Parathyroid adenoma (tissue), 2 donors: Measurements from ENCODE around the gene SHROOM3.
A peak's percentile ranks its signal among the peaks of the same experiment; 100 is the strongest.

ENCODE experiments used
- H2AFZ ChIP-seq: fragments of 300-600 bp; sonication (generic); one replicate; pipeline ENCODE4 v1.7.0; 2017; ENCODE audit warnings: antibody characterized with exemption, mild to moderate bottlenecking
- H3K27ac ChIP-seq: fragments of 300-600 bp; sonication (generic); one replicate; pipeline ENCODE4 v1.7.0; 2017
- H3K27me3 ChIP-seq: fragments of 300-600 bp; sonication (generic); one replicate; pipeline ENCODE4 v1.7.0; 2017; ENCODE audit warnings: low read length; ENCODE audit not compliant: control insufficient read depth, insufficient read depth
- H3K36me3 ChIP-seq: fragments of 300-600 bp; sonication (generic); one replicate; pipeline ENCODE4 v1.7.0; 2017; ENCODE audit warnings: low read length; ENCODE audit not compliant: control insufficient read depth, insufficient read depth
- H3K4me1 ChIP-seq: fragments of 300-600 bp; sonication (generic); one replicate; pipeline ENCODE4 v1.7.0; 2017; ENCODE audit warnings: control low read depth
- H3K4me2 ChIP-seq: fragments of 300-600 bp; sonication (generic); one replicate; pipeline ENCODE4 v1.7.0; 2017; ENCODE audit warnings: low read length
- H3K4me3 ChIP-seq: fragments of 300-600 bp; sonication (generic); one replicate; pipeline ENCODE4 v1.7.0; 2017; ENCODE audit warnings: low read depth, low read length
- H3K79me2 ChIP-seq: fragments of 300-600 bp; sonication (generic); one replicate; pipeline ENCODE4 v1.7.0; 2017; ENCODE audit warnings: control low read depth
- H3K9ac ChIP-seq: fragments of 300-600 bp; sonication (generic); one replicate; pipeline ENCODE4 v1.7.0; 2017; ENCODE audit warnings: mild to moderate bottlenecking
- H3K9me3 ChIP-seq: fragments of 300-600 bp; sonication (generic); one replicate; pipeline ENCODE4 v1.7.0; 2017; ENCODE audit warnings: low read length; ENCODE audit not compliant: control insufficient read depth
- TF ChIP-seq, protein P1 (sequence below): fragments of 300-600 bp; sonication (generic); IDR thresholded peaks from one replicate; pipeline ENCODE4 v1.7.0; 2017; ENCODE audit warnings: antibody characterized with exemption, mild to moderate bottlenecking
- donor health status: primary hyperparathyroidism.

SHROOM3 gene

GRCh38 chr4:76589402-76589801 is 154.4 kb downstream of the SHROOM3 start:
- H3K9ac ChIP-seq = no peak overlapping the region
- peaks cover 6% of the 10 kb centered on the region for H3K4me1 ChIP-seq

DNA sequence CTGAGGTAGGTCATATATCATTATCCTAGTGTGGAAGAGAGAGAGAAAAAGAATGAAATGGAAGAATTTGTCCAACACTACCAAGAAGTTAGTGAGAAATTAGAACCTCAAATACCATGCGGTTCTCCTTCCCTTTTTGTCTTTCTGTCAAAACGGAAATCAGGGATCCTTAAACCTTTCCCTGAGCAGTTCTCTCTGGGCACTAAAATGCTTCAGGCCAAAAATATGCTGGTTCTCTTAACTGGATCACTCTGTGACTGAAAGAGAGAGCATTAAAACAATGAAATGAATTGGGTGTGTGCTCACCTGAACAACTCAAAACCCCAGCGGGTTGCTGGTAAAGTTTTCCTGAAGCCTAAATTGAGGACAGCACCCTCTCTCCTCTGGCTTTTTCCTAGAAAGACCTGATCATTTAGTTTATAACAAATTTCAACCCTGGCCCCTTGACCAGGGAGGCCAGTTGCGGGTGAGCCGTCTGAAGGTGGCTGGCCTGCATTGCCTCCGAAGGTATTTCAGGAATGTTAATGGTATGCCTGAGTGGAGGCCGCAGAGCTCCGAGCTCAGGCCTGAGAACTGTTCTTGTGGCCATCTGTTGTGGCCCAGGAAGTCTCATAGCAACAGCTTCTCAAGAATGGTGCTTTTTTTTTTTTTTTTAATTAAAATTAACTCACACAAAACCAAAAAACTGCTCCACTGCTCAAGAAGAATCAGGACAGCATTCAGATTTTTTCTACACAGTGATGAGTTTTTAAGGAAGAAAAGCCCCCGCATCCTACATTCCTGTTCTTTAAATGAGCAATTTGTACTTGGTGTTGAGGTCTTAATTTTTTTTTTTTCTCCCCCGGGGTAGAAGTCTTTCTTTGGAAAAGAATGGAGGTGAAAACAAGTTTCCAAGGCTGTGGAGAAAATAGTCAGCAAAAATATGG is 155.1 kb downstream of the SHROOM3 start:
- H3K27me3 ChIP-seq = no peaks in the 10 kb centered on the region
- peak overlapping the region; percentile 56 for H3K27ac ChIP-seq
- no peaks in the 10 kb centered on the region for H3K36me3 ChIP-seq
- no peak overlapping the region for H3K9ac ChIP-seq
- H3K9me3 ChIP-seq = no peaks in the 10 kb centered on the region
- TF ChIP-seq, protein P1, sequence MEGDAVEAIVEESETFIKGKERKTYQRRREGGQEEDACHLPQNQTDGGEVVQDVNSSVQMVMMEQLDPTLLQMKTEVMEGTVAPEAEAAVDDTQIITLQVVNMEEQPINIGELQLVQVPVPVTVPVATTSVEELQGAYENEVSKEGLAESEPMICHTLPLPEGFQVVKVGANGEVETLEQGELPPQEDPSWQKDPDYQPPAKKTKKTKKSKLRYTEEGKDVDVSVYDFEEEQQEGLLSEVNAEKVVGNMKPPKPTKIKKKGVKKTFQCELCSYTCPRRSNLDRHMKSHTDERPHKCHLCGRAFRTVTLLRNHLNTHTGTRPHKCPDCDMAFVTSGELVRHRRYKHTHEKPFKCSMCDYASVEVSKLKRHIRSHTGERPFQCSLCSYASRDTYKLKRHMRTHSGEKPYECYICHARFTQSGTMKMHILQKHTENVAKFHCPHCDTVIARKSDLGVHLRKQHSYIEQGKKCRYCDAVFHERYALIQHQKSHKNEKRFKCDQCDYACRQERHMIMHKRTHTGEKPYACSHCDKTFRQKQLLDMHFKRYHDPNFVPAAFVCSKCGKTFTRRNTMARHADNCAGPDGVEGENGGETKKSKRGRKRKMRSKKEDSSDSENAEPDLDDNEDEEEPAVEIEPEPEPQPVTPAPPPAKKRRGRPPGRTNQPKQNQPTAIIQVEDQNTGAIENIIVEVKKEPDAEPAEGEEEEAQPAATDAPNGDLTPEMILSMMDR = no peak
- no peaks in the 10 kb centered on the region for H3K79me2 ChIP-seq
- H3K4me2 ChIP-seq = peak overlapping the region; percentile 16
- H2AFZ ChIP-seq = peak overlapping the region; percentile 41
- H3K4me1 ChIP-seq = peaks cover 6% of the 10 kb centered on the region
- peak overlapping the region; percentile 4 for H3K4me3 ChIP-seq

More at GRCh38 chr4:76589402-76589801, 154.4 kb downstream of the SHROOM3 start:
- Histone ChIP-seq H3K9me3 (no peaks in the 10 kb centered on the region), H3K4me3 (no peak overlapping the region), H2AFZ (no peak overlapping the region), H3K36me3 (no peaks in the 10 kb centered on the region), H3K27me3 (no peaks in the 10 kb centered on the region), H3K79me2 (no peaks in the 10 kb centered on the region), H3K27ac (no peak overlapping the region), H3K4me2 (peak overlapping the region; percentile 16)
- TF ChIP-seq, protein P1 = no peak

DNA sequence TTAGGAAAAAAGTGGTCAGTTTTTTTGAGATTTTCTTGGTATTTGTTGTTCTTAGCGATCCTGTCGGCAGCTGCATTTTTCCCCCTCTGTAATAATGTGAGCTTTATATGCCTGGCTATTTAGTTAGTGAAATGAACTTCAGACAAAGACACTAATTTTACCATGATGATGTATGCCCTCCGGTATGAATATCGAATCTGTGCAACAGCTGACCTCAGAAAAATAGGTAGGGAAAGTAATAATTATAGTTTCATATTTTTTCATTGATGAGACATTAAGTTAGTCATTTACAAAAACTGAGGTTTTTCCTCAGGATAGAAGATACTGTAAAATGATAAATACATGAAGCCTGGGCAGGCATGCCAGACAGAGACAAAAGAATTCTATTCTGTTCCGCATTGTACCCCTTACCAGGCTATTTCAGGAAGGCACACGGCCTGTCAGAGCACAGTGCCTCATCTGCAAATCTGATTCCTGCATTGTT is 155.8 kb downstream of the SHROOM3 start:
- Histone ChIP-seq H3K9me3 (no peaks in the 10 kb centered on the region), H3K27me3 (no peaks in the 10 kb centered on the region), H3K36me3 (no peaks in the 10 kb centered on the region), H3K27ac (no peak overlapping the region), H3K4me2 (no peak overlapping the region), H3K9ac (no peak overlapping the region), H3K4me3 (peak overlapping the region; percentile 4), H2AFZ (no peak overlapping the region), H3K79me2 (no peaks in the 10 kb centered on the region), H3K4me1 (peaks cover 6% of the 10 kb centered on the region)
- TF ChIP-seq, protein P1 = no peak

- H3K9ac ChIP-seq = no peak overlapping the region
- TF ChIP-seq, protein P1 = no peak
- H3K79me2 ChIP-seq = no peaks in the 10 kb centered on the region
- no peaks in the 10 kb centered on the region for H3K9me3 ChIP-seq
- no peak overlapping the region for H3K27ac ChIP-seq
- H3K4me2 ChIP-seq = no peak overlapping the region
- no peaks in the 10 kb centered on the region for H3K27me3 ChIP-seq
- H3K4me1 ChIP-seq = peaks cover 6% of the 10 kb centered on the region
- H3K4me3 ChIP-seq = no peak overlapping the region
- no peaks in the 10 kb centered on the region for H3K36me3 ChIP-seq
- H2AFZ ChIP-seq = no peak overlapping the region
Observed at GRCh38 chr4:76591992-76592391, 157.0 kb downstream of the SHROOM3 start.
